HG03565 (cell line): ENCODE results near the gene MTMR11.
A peak's percentile ranks its signal among the peaks of the same experiment; 100 is the strongest.
"Not testable (repeated sequence)": the region's sequence is repeated elsewhere in the genome, so short reads cannot be mapped to it uniquely, and the experiment has no call there.

Source experiments
- ATAC-seq: cut with Tn5 transposase; IDR thresholded peaks from one replicate; pipeline ENCODE4 v1.9.1; 2021; ENCODE audit warnings: mild to moderate bottlenecking, moderate library complexity; ENCODE audit not compliant: unreplicated experiment

The MTMR11 gene

DNA sequence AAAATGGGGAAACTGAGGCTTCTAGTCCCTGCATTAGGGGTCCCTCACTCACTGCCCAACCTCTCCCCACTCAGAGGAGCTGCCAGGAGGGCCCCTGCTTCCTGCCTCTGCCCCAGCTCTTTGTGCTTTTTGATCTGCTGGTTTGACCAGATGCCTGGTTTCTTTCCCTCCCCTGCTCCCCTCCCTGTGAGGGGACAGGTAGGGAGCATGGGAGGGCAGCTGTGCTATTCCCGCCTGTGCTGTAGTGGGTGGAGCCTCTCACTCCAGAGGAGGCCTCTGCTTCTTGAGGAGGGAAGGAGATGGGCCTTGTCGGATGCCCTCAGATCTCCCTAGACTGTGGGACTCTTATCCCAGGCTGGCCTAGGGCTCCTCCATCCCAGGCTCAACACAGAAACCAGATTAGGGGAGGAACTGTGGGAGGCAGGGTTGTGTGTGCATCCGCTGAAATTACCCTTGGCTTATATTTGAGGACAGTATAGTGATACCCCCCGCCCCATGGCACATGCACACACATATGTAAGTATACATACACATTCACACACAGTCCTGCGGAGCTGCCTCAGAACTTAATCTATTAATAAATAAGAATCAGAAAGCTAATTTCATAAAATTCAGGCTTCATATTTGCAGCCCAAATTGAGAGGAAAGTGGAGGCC lies 32.7 kb downstream of the MTMR11 start:
- no peak for ATAC-seq

DNA sequence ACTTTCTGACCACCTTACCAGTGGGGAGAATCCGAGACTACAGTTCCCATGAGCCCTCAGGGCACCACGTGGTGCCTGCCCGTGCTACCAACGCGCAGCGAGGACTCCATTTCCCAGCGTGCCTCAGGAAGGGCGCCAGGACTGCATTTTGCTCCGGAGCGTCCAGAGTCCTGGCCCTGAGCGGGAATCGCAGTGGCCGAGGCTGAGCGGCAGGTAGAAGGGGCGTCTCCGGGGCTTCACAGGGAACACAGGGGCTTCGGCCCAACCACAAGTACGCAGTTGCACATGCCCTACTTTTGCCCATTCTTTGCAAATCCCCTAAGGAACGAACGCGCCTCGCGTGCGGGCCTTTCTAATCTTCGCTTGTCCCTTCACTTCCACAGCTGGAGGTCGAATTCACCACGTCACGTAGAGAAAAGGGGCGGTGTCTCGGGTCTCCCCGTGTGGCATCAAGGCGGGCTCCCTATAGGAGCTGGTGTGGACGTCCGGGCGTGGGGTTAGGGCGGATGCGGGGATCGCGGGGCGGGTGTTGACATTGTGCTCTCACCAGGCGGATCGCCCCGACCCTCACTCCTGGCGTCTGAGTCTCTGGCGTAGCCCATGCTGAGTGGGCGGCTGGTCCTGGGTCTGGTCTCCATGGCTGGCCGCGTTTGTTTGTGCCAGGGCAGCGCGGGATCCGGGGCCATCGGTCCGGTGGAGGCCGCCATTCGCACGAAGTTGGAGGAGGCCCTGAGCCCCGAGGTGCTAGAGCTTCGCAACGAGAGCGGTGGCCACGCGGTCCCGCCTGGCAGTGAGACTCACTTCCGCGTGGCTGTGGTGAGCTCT lies 37.0 kb downstream of the MTMR11 start, which contains the start of gene BOLA1:
BOLA1 (plus strand) TSS at position 109 of the 825 bp plus-strand sequence; CDS start at position 601, 492 bp downstream.
- peak; percentile 95 for ATAC-seq

DNA sequence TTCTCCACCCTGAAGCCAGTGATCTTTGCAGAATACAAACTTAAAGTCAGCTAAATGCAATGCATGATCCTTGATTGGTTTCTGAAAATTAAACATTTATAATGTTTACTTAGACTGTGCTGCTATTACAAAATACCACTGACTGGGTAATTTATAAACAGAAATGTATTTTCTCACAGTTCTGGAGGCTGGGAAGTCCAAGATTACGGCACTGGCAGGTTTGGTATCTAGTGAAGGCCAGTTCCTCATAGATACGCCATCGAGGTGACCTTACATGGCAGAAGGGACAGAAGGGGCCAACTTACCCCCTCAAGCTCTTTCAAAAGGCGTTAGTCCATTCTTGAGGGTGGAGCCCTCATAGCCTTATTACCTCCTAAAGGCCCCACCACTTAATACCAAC lies 40.1 kb downstream of the MTMR11 start:
- no peak for ATAC-seq

DNA sequence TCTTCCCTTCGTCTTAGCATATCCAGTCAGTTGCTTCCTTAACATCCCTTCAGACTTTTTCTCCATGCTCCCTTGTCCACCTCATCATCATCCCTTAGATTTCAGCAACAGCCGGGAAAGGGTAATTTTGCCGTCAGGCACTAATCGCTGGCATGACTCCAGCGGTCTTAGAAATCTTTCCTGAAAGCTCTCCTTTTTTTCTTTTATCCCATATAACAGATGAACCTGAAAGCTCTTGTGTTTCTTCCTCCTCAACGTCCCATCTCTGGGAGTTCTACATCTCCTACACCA lies 47.7 kb downstream of the MTMR11 start:
- ATAC-seq = no peak

DNA sequence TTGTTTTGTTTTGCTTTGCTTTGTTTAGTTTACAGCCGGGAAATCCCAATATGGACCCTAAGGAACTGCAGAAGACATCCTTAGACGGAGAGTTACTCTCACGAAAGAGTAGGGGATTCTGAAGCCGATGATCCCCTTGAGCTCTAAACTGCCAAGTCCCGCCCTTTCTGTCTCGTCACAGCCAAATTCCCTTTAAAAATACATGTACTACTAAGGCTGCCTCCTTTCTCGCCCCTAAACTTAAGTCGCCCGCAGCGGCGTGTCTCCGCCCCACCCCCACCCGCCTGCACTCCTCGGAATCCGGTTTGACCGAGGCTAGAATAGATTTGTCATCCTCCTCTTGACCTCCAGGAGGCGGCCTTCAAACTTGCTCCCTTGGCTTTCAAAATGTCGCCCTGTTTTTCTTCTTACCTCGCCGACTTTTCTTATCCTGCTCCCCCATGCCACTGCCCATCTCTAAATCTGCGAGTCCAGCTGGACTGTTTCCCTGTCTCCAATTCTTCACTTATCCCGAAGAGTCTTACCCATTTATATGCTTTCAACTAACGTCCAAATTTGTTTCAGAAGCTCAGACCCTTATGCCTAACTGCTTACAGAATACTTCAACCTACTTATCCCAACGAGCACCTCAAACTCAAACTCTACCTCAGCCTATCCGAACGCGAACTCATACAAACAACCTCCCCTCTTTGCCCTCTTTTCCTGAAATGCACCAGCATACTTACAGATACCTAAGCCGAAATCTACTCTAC lies 48.3 kb downstream of the MTMR11 start:
- ATAC-seq = peak; percentile 15

DNA sequence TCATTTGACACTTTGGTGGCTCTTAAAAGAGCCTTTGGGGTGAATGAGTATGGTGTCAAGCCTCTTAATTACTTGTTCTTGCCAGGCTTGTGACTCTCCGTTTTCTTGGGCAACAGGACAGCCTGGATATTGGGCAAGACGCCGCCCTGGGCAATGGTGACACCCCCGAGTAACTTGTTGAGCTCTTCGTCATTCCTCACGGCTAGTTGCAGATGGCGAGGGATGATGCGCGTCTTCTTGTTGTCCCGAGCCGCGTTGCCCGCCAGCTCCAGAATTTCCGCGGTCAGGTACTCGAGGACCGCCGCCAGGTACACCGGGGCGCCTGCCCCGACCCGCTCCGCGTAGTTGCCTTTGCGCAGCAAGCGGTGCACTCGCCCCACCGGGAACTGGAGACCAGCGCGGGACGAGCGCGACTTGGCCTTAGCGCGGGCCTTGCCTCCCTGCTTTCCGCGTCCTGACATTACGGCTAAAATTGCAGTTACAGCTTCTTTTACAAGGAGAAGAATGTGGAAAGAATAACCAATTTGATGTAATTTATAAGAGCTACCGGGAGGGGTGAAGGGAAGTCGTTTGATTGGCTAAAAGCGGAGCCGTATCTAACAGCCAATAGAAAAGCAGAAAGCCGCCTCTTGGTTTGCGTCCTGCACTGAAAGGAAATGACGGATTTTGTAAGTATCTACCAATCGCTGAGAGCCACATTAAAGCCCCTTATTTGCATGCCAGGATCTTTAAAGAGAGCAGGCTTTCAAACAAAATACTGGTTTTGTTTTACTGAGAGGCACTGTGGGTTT lies 49.0 kb downstream of the MTMR11 start:
- peak; percentile 38 for ATAC-seq

DNA sequence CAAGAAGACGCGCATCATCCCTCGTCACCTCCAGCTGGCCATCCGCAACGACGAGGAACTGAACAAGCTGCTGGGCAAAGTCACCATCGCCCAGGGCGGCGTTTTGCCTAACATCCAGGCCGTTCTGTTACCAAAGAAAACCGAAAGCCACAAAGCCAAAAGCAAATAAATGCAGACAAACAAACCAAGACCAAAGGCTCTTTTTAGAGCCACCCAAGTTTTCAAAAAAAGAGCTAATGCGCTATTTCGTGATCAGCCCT lies 49.6 kb downstream of the MTMR11 start:
- not testable (repeated sequence) for ATAC-seq

DNA sequence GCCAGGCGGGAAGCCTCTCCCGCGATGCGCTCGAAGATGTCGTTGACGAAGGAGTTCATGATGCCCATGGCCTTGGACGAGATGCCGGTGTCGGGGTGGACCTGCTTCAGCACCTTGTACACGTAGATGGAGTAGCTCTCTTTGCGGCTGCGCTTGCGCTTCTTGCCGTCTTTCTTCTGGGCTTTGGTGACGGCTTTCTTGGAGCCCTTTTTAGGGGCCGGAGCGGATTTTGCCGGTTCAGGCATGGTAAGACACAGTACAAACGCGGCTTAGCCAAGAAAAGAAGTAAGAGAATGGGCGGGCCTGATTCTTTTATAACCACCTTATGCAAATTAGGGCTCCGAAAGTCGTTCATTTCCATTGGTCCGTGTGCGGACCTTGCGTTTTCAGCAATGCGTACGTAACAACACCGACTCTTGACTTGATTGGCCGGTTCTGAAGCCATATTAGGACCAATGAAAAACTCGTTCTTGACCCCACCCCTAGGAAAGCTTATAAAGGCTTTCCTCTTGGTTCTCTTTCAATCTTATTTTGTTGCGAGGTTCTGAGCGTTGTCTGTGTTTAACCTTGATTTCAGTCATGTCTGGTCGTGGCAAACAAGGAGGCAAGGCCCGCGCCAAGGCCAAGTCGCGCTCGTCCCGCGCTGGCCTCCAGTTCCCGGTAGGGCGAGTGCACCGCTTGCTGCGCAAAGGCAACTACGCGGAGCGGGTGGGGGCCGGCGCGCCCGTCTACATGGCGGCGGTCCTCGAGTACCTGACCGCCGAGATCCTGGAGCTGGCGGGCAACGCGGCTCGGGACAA lies 50.1 kb downstream of the MTMR11 start:
- ATAC-seq = peak; percentile 62

DNA sequence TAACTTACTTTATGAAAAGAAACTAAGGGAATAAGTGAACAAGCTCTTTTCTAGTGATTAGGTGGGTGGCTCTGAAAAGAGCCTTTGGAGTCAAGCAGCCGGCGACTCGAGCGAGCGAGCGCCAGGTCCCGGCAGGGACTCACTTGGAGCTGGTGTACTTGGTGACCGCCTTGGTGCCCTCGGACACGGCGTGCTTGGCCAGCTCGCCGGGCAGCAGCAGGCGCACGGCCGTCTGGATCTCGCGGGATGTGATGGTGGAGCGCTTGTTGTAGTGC lies 50.6 kb downstream of the MTMR11 start:
- not testable (repeated sequence) for ATAC-seq

DNA sequence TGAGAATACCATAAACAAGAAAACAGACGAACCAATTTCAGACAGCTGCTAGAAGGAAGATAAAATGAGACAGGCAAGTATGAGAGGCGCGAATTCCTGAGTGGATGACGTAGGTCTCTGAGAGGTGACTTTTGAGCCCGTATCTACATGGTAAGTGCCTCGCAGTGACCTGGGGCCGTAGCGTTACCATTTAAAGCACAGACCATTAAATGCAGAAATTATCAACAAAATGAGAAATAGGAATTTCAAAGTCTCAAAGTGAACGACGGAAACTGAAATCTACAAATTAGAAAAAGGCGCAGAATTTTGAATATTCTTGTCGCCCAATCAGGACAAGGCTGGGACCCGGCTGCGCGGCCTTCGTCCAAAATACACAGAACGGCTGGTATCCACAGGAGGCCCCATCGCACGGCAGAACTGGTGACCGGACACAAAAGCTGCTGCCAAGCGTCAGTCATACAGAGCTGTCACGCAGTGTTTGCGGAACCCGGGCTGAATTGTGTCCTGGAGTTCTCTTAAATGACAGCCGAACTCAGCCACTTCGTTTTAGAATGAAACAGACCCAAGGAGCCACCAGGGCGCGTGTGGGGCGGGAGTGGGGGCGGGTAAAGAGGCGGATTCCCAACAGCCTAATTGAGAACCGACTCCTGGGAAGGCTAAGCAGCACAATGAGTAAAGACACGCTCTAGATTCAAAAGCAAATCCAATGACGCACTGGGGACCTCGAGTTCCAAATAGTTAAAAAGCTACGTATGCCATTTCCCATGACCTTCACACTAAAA lies 51.1 kb downstream of the MTMR11 start:
- no peak for ATAC-seq

DNA sequence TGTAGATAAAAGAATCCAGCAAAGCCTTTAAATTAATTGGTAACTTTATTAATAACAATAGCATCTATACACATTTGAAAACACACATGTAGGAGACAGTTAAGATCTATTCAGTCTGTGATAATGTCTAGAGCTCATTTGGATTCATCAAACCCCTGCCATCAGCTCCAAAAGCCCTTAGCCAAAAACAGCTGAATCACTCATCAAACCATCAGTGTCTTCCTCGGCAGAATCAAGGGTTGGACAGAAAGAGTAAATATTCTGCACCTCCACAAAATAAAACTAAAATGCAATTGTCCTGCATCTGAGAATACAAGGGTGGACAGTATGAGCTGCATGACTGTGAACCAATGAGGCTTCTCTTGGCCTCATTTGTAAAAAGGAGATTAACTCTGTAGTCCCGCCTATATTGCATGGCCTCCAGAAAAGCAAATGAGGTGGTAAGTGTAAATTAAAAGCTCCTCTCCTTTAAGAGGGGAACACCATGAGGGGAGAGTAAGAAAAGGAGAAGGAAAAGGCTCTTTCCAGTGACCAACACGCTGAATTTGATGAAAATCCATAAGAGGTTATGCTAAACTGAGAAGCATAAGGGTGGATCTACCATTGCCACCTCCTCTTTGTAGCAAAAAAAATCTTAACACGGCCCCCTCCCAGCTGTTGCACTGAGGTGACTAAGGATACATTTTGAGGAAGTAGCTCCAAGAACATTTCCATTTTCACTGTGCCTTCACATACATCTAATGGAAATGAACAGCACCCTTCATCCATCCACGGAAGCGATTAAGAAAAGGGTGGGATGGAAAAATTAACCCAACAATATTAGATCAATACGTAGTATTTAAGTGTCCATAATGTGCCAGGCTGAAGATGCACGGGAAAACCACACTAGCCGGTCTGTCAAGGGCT lies 52.0 kb downstream of the MTMR11 start:
- ATAC-seq = no peak

DNA sequence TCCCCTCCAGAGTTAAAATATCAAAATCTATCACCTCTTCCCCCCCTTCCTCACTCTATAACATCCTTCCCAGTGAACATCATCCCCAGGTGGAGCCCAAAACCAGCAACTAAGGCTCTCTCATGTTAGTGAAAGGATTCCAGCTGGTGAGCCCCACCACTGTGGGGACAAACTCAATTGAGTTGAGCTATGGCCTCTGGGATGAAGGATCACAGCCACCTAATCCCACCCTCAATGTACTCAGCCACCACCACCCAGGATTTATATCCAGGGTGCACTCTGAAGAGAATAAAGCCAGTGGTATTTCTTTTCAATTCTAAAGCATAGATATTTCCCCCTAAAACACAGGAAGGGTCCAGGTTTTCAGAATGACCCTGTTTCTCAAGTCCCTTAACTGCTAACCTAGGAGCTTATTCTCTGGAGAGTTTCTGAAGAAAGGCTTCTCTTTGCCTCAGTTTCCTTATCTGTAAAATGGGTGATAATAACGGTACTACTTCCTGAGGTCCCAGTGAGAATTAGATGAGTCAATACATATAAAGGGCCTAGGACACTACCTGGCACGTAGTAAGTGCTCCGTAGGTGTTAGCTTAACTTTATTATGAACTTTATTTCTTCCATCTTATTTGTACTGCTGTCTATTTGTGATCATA lies 53.0 kb downstream of the MTMR11 start:
- no peak for ATAC-seq

DNA sequence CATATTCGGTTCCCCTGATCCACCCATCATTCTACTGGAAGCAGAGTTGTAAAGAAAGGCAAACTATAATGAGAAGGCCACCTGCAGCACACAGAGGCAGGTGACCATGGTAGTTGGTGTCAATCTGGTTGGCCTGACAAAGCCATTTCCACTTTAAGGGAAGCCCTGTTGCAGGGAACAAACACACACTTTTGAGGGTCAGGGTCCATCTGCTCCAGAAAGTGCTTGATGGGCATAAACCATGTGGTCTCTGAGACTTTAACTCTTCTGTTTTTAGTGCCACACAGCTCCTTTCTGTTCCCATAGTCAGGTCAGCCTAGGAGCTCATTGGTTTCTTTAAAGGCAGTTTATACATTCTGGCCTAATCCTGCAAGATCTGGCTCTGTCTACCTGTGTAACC lies 54.8 kb downstream of the MTMR11 start:
- no peak for ATAC-seq

DNA sequence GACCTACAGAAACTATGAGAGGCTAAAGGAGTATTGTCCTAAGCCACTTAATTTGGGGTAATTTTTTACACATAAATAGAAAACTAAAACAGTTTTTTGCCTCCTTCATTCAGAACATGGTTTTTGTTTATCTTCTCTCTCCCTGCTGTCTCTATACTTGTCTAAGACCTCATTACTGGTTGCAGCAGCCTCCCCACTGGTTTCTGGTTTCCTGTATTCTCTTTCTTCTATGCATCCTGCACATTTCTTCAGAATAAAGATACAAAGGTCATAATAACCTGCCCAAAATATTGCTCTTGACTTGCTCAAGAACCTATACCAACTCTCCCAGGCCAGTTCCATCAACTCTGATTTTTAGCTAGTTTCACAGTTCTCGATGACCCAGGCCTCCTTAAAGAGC lies 57.1 kb downstream of the MTMR11 start:
- no peak for ATAC-seq
